ENCODE results near the gene CNP.

- TF ChIP-seq POLR2A (IDR thresholded peaks at IDR 0.05; ENCODE audit: low read depth, low read length) (no peak), POLR2AphosphoS5 (IDR thresholded peaks at IDR 0.05; ENCODE audit: low read depth, low read length) (no peak), TAF1 (IDR thresholded peaks at IDR 0.05; ENCODE audit: low read depth, low read length) (no peak), PAX5 (IDR thresholded peaks at IDR 0.05; ENCODE audit: insufficient read depth, low read length, severe bottlenecking) (no peak), POU2F2 (IDR thresholded peaks at IDR 0.05; ENCODE audit: low read depth, low read length) (no peak)
Observed at GRCh38 chr17:42000413-42001133, 34.0 kb downstream of the CNP start.
